ENCODE results near the gene BTRC. TPM values are rescaled to one million over a fixed set of nuclear protein-coding genes. Genes with fewer than 3 reads are reported as not detected.

The BTRC gene
- total and polyA plus RNA-seq, 8 donors = 4.3 to 16.4 (median 9.0) TPM

- no peak for DNase-seq
- intact Hi-C loops (cut with DNase I) = no loop called here
- ATAC-seq = no peak
- H3K27ac ChIP-seq = no peak overlapping the region
- no peak overlapping the region for H3K4me3 ChIP-seq
- FAIRE-seq = no peak
- WGBS, 2 donors = 93 to 94% methylated on average over 1 of the region's 1 CpG
- H3K4me1 ChIP-seq = peaks cover 11 to 22% (median 15%) of the 10 kb centered on the region in 3 donors
- no peaks in the 10 kb centered on the region for H3K9me3 ChIP-seq
- no peak for TF ChIP-seq CTCF (IDR thresholded peaks at IDR 0.05)
- H3K36me3 ChIP-seq = no peaks in the 10 kb centered on the region
- no peaks in the 10 kb centered on the region for H3K27me3 ChIP-seq
Measured at GRCh38 chr10:101494650-101495049, 140.7 kb downstream of the BTRC start.

- H3K4me1 ChIP-seq = peaks cover 11 to 22% (median 15%) of the 10 kb centered on the region in 3 donors
- WGBS, 2 donors = 51 to 61% methylated on average over 4 of the region's 4 CpGs
Measured at GRCh38 chr10:101495324-101495925, 141.5 kb downstream of the BTRC start.

GRCh38 chr10:101504438-101504837, 150.5 kb downstream of the BTRC start:
- intact Hi-C loops (cut with DNase I) = no loop called here
- ATAC-seq = no peak
- H3K4me3 ChIP-seq = no peak overlapping the region
- no peaks in the 10 kb centered on the region for H3K4me1 ChIP-seq
- no peaks in the 10 kb centered on the region for H3K9me3 ChIP-seq
- no peak overlapping the region for H3K27ac ChIP-seq
- no peak for FAIRE-seq
- 86 to 96% methylated on average over 2 of the region's 2 CpGs for WGBS, 2 donors
- no peaks in the 10 kb centered on the region for H3K36me3 ChIP-seq
- no peak for TF ChIP-seq CTCF (IDR thresholded peaks at IDR 0.05)
- no peaks in the 10 kb centered on the region for H3K27me3 ChIP-seq
- DNase-seq = no peak

More at GRCh38 chr10:101495324-101495925, 141.5 kb downstream of the BTRC start:
- Histone ChIP-seq H3K36me3 (no peaks in the 10 kb centered on the region), H3K27me3 (no peaks in the 10 kb centered on the region), H3K27ac (no peak overlapping the region), H3K9me3 (no peaks in the 10 kb centered on the region), H3K4me3 (no peak overlapping the region)
- DNase-seq (no peak), ATAC-seq (peak in 3 of 4 donors; percentile 63 to 78 (median 73)), FAIRE-seq (no peak)
- intact Hi-C loops (cut with DNase I) = no loop called here
- no peak for TF ChIP-seq CTCF (IDR thresholded peaks at IDR 0.05)

GRCh38 chr10:101506829-101507661, 153.1 kb downstream of the BTRC start:
- Histone ChIP-seq H3K27me3 (no peaks in the 10 kb centered on the region), H3K36me3 (no peaks in the 10 kb centered on the region), H3K9me3 (no peaks in the 10 kb centered on the region), H3K4me1 (no peaks in the 10 kb centered on the region), H3K27ac (no peak overlapping the region), H3K4me3 (no peak overlapping the region)
- DNase-seq = no peak
- WGBS, 2 donors = 84 to 85% methylated on average over 11 of the region's 11 CpGs
- TF ChIP-seq CTCF (IDR thresholded peaks at IDR 0.05) = no peak
- FAIRE-seq = no peak
- intact Hi-C loops (cut with DNase I) = no loop called here
- ATAC-seq = no peak

GRCh38 chr10:101507828-101508227, 153.9 kb downstream of the BTRC start:
- no peak overlapping the region for H3K4me3 ChIP-seq
- FAIRE-seq (no peak), ATAC-seq (no peak), DNase-seq (no peak)
- no peaks in the 10 kb centered on the region for H3K4me1 ChIP-seq
- H3K27me3 ChIP-seq = no peaks in the 10 kb centered on the region
- TF ChIP-seq CTCF (IDR thresholded peaks at IDR 0.05) = no peak
- no peaks in the 10 kb centered on the region for H3K36me3 ChIP-seq
- no peaks in the 10 kb centered on the region for H3K9me3 ChIP-seq
- no peak overlapping the region for H3K27ac ChIP-seq
- intact Hi-C loops (cut with DNase I) = no loop called here

Data from pancreas (tissue), 10 donors.